GM12873 (cell line): ENCODE data around the gene NCBP2L.

Source experiments
- TF ChIP-seq, protein P1 (sequence below): IDR thresholded peaks from 2 replicates; pipeline ENCODE4 v1.5.1; 2012; ENCODE audit warnings: low read depth, mild to moderate bottlenecking, moderate library complexity, low read length, control low read depth; ENCODE audit not compliant: insufficient read depth; ENCODE audit errors: missing control alignments

NCBP2L gene

DNA sequence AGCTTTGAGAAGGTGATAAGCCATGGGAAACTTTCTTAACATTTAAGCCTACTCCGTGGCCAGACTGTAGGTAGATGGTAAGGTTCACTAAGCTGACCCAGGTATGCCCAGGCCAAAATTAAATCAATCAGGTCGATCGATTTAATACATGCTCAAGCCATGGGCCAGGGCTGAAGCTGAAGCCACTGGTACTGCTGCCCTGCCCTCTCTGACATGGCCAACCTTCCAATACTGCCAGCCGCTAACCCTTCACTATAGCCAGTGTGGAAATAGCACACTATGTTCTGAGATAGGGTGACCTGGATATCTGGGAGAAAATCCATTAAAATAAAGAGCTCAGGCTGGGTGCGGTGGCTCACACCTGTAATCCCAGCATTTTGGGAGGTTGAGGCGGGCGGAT, 33.5 kb upstream of the NCBP2L start:
- TF ChIP-seq, protein P1, sequence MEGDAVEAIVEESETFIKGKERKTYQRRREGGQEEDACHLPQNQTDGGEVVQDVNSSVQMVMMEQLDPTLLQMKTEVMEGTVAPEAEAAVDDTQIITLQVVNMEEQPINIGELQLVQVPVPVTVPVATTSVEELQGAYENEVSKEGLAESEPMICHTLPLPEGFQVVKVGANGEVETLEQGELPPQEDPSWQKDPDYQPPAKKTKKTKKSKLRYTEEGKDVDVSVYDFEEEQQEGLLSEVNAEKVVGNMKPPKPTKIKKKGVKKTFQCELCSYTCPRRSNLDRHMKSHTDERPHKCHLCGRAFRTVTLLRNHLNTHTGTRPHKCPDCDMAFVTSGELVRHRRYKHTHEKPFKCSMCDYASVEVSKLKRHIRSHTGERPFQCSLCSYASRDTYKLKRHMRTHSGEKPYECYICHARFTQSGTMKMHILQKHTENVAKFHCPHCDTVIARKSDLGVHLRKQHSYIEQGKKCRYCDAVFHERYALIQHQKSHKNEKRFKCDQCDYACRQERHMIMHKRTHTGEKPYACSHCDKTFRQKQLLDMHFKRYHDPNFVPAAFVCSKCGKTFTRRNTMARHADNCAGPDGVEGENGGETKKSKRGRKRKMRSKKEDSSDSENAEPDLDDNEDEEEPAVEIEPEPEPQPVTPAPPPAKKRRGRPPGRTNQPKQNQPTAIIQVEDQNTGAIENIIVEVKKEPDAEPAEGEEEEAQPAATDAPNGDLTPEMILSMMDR = no peak

GRCh38 chrX:107744868-107745267, 32.7 kb upstream of the NCBP2L start:
- TF ChIP-seq, protein P1 = no peak

DNA sequence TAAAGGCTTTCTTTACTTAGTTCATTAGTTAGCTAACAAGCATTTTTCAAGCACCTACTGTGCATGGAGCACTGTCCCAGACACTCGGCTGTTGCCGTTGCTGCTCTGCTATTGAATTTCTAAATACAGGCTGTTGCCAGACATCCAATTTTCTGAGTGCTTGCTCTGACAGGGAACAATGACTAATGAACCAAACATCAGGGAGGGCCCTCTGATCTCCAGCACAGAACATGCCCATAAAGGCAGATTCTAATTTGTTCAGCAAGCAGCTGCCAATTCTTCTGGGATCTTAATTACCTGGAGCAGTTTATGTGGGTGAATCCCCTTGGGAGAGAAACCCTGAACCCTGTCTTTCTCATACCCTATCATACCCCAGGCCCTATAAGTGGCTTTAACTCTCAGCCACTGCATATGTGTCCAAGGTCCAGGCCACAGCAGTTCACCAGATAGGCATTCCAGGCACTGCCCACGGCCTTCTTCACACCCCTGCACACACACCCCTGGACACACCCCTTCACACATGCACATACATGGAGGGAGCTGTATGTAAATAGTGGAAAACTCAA, 29.9 kb upstream of the NCBP2L start:
- TF ChIP-seq, protein P1 = no peak

DNA sequence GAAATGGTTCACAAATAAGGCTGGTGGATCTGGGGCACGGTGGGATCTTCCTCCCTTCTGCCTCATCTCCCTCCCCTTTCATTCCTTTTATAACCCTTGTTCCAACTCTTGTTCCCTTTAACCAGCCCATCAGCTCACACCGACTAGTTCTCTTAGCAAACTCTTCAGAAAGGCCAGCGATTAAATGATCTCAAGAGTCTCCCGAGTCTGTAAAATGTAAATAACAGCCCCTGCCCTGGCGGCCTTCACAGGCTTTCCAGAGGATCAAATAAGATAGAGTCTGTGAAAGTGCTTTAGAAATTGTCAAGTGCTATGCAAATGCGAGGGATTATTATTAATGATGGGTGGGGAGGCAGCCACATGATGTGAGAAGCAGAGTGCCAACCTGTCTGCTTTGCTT, 29.0 kb upstream of the NCBP2L start:
- TF ChIP-seq, protein P1 = no peak

DNA sequence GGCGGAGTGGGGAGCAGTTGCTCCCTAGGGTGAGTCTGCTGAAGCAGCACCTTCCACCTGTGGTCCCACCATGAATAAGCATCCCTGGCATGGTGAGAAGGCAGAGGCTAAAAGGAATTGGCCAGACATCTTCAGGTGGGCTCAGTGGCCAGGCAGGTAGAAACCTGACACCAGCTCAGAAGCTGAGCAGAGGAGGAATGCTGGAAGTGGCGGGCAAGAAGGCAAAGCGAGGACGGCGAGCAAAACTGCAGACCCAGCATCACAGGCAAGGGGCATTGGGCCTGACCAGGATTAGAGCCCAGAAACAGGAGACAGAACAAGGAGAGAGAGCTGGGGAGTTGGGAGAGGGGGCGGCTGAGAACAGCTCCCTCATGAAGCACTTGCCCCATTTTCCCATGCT, 27.3 kb upstream of the NCBP2L start:
- TF ChIP-seq, protein P1 = no peak

GRCh38 chrX:107750861-107751445, 26.6 kb upstream of the NCBP2L start:
- TF ChIP-seq, protein P1 = no peak

DNA sequence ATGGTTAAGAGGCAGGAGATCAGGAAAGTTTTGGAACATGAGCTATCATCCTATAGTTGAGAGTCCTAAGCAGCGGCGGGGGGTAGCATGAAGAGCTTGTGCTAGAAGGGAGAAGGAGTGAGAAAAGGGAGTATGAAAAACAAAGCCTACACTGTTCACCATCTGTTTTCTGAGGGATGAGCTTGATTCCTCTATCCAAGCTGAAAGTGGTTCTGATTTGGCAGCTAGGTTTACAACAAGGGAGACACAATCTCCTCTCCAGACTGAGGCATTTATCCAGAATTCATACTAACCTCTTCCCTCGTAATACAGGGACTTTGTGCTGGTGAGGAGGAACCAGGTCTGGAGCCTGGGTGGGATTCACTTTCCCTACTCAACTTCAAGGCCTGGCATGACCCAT, 25.5 kb upstream of the NCBP2L start:
- TF ChIP-seq, protein P1 = no peak
